ENCODE data around the gene PNPLA6.

DNA sequence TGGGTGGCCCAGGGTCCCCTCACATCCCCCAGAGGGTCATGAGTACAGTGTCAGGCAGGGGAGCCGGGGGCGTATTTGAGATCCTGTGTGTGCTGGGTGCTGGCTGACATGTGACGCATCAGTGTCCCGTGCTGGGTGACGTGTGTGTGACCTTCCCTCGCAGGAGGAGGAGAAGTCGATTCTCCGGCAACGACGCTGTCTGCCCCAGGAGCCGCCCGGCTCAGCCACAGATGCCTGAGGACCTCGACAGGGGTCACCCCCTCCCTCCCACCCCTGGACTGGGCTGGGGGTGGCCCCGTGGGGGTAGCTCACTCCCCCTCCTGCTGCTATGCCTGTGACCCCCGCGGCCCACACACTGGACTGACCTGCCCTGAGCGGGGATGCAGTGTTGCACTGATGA lies 25.8 kb downstream of the PNPLA6 start:
- no peak for TF ChIP-seq POLR2AphosphoS5 (IDR thresholded peaks at IDR 0.05; ENCODE audit: low read depth, low read length)
- no peak for TF ChIP-seq NFE2L2 (IDR thresholded peaks at IDR 0.05; ENCODE audit: low read length)
- TF ChIP-seq TCF12 (IDR thresholded peaks at IDR 0.05) = no peak
- TF ChIP-seq TCF12 (CRISPR knock-in tag; IDR thresholded peaks at IDR 0.05) = no peak
- TF ChIP-seq ZBTB8A (CRISPR knock-in tag; IDR thresholded peaks at IDR 0.05; ENCODE audit: borderline replicate concordance, low read depth) = no peak
- TF ChIP-seq, protein P1, sequence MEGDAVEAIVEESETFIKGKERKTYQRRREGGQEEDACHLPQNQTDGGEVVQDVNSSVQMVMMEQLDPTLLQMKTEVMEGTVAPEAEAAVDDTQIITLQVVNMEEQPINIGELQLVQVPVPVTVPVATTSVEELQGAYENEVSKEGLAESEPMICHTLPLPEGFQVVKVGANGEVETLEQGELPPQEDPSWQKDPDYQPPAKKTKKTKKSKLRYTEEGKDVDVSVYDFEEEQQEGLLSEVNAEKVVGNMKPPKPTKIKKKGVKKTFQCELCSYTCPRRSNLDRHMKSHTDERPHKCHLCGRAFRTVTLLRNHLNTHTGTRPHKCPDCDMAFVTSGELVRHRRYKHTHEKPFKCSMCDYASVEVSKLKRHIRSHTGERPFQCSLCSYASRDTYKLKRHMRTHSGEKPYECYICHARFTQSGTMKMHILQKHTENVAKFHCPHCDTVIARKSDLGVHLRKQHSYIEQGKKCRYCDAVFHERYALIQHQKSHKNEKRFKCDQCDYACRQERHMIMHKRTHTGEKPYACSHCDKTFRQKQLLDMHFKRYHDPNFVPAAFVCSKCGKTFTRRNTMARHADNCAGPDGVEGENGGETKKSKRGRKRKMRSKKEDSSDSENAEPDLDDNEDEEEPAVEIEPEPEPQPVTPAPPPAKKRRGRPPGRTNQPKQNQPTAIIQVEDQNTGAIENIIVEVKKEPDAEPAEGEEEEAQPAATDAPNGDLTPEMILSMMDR (CRISPR knock-in tag; IDR thresholded peaks at IDR 0.05) = no peak
- no peak for TF ChIP-seq CREM (IDR thresholded peaks at IDR 0.05)
- TF ChIP-seq CREM (CRISPR knock-in tag; IDR thresholded peaks at IDR 0.05) = no peak
- TF ChIP-seq U2AF1 (optimal IDR thresholded peaks at IDR 0.05; ENCODE audit: low read depth, low read length) = no peak
- TF ChIP-seq EP300 (IDR thresholded peaks at IDR 0.05; ENCODE audit: low read depth in 2 of 2, low read length in 2 of 2) = no peak
- no peak for TF ChIP-seq EP300 (CRISPR knock-in tag; IDR thresholded peaks at IDR 0.05; ENCODE audit: borderline replicate concordance)
- TF ChIP-seq AGO2 (optimal IDR thresholded peaks at IDR 0.05; ENCODE audit: low read depth, low read length) = peak; percentile 2
- TF ChIP-seq JUND (CRISPR knock-in tag; IDR thresholded peaks at IDR 0.05) = no peak
- no peak for TF ChIP-seq SAP130 (CRISPR knock-in tag; IDR thresholded peaks at IDR 0.05; ENCODE audit: low read depth)
- no peak for TF ChIP-seq ZNF143 (CRISPR knock-in tag; IDR thresholded peaks at IDR 0.05)
- no peak for TF ChIP-seq IKZF4 (CRISPR knock-in tag; IDR thresholded peaks at IDR 0.05; ENCODE audit: borderline replicate concordance, low read depth, not compliant biosample characterization)

Data from HepG2 (cell line).